GM12864 (cell line): ENCODE results near the gene MSI1.

Source experiments
- DNase-seq: peaks from one replicate; pipeline ENCODE4 v3.0.0-alpha.2; 2011; ENCODE audit warnings: low read depth
- H3K4me3 ChIP-seq: 2 replicates; pipeline ENCODE4 v1.5.1; 2011; ENCODE audit warnings: mild to moderate bottlenecking, low read depth, low read length, control low read depth
- TF ChIP-seq, protein P1 (sequence below): IDR thresholded peaks from 2 replicates; pipeline ENCODE4 v1.5.1; 2011; ENCODE audit warnings: low read depth, mild to moderate bottlenecking, moderate library complexity, low read length, control low read depth, inconsistent platforms; ENCODE audit errors: missing control alignments

Gene MSI1

GRCh38 chr12:120363274-120363855 lies 5.6 kb downstream of the MSI1 start:
- no peak overlapping the region for H3K4me3 ChIP-seq
- TF ChIP-seq, protein P1, sequence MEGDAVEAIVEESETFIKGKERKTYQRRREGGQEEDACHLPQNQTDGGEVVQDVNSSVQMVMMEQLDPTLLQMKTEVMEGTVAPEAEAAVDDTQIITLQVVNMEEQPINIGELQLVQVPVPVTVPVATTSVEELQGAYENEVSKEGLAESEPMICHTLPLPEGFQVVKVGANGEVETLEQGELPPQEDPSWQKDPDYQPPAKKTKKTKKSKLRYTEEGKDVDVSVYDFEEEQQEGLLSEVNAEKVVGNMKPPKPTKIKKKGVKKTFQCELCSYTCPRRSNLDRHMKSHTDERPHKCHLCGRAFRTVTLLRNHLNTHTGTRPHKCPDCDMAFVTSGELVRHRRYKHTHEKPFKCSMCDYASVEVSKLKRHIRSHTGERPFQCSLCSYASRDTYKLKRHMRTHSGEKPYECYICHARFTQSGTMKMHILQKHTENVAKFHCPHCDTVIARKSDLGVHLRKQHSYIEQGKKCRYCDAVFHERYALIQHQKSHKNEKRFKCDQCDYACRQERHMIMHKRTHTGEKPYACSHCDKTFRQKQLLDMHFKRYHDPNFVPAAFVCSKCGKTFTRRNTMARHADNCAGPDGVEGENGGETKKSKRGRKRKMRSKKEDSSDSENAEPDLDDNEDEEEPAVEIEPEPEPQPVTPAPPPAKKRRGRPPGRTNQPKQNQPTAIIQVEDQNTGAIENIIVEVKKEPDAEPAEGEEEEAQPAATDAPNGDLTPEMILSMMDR: no peak
- DNase-seq: no peak

DNA sequence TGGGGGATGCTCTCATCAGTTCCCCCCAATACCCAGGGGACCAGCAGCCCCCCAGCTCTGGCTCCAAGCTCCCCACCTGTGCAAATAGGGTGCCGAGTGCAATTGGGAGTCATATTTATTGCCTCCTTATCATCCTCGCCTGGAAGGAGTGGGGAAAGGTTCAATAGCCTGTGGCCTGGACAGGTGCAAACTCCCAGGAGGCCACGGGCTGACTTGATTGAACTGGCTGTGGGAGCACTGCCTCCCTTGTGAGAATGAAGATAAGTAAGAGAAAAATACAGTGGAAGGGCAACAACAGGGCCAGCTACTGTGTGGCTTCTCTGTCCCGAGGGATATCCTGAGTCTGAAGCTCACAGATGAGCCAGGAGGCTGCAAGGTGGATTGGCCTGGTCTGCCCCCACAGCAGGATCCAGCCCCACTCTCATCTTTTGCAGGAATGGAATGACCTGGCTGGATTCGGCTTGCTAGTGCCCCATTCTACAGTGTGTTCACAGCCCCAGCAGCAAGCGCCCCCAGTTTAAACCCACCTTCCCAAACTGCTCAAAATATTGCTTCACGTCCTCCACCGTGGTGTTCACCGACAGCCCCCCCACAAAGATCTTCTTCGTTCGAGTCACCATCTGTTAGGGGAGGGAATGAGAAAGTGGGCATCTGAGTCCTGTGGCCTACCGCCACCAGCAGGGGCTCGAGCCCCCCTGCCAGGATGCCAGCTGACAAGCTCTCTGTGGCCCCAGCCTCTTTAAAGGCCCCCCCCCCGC lies 6.3 kb downstream of the MSI1 start:
- TF ChIP-seq, protein P1: no peak
- no peak for DNase-seq
- no peak overlapping the region for H3K4me3 ChIP-seq

DNA sequence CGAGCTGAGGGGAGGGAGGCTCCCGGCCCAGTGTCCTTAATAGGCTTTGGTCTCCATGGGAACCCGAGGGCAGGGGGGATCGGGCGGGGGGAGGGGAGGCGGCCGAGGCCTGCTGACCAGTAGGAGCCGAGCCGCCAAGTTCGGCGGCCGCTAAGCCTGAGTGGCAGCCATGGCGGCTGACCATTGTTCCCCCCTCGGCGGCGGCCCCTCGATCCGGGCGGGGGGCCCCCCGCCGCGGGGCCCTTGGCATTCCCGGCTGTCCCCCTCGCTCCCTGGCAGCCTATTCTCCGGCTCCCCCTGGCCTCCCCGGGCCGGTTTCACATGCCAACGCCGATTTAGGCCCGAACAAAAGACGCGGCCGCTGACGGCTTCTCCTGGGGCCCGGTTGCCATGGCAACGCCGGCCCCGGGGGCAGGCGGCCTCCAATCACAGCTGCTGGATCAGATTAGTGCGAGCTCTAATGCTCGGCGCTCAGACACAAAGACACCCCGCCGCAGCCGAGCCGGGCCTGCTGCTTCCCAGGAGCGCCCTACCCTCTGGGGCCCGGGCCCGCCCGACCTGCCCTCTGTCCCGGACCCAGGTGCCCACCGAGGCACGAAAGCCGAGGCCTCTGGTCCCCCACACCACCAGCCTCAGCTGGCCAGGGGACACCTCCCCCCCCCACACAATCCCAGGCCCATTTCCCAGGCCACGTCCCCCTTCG lies 7.3 kb downstream of the MSI1 start:
- H3K4me3 ChIP-seq: no peak overlapping the region
- TF ChIP-seq, protein P1: no peak
- DNase-seq: no peak

GRCh38 chr12:120359128-120359527 lies 9.8 kb downstream of the MSI1 start:
- no peak overlapping the region for H3K4me3 ChIP-seq
- DNase-seq: no peak
- TF ChIP-seq, protein P1: no peak

- no peak overlapping the region for H3K4me3 ChIP-seq
- DNase-seq: no peak
- TF ChIP-seq, protein P1: no peak
These were observed 10.4 kb downstream of the MSI1 start for GRCh38 chr12:120358412-120359100.

- TF ChIP-seq, protein P1: no peak
- H3K4me3 ChIP-seq: no peak overlapping the region
These were observed 11.9 kb downstream of the MSI1 start for GRCh38 chr12:120357104-120357503.

More at GRCh38 chr12:120357104-120357503, 11.9 kb downstream of the MSI1 start:
- DNase-seq: no peak
